Measurements from ENCODE around the gene RAB20. TPM values are rescaled to one million over a fixed set of nuclear protein-coding genes. Genes with fewer than 3 reads are reported as not detected.

RAB20 gene
- total RNA-seq, 2 experiments from 2014 or later: 3.9 to 4.2 TPM

DNA sequence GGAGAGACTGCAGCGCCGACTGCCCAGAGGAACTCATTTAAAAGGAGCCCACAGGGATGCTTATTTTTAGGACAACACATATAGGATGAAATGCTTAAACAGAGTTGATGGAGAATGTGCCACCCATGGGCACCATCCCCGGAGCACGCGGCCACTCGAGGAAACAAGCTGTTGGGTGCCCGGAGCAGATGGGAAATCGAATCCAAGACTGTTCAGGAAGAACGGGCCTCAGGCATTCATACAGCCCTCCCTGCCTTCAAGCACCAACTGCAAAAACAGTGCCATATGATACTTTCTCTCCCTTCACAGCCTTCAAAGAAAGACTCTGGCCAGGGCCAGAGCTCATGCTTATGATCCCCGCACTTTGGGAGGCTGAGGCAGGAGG is 40.2 kb downstream of the RAB20 start:
- ATAC-seq: no peak
- Mint-ChIP-seq H3K36me3 (ENCODE audit: low read depth) (no peaks in the 10 kb centered on the region), H3K9me3 (ENCODE audit: insufficient read depth) (no peaks in the 10 kb centered on the region), H3K27me3 (ENCODE audit: low read depth) (no peaks in the 10 kb centered on the region), H3K4me3 (no peak overlapping the region), H3K4me1 (ENCODE audit: low read depth) (peaks cover 33% of the 10 kb centered on the region), H3K27ac (no peak overlapping the region)
- CTCF ChIA-PET: no interaction called here
- POLR2A ChIA-PET: no interaction called here
- DNase-seq: no peak

DNA sequence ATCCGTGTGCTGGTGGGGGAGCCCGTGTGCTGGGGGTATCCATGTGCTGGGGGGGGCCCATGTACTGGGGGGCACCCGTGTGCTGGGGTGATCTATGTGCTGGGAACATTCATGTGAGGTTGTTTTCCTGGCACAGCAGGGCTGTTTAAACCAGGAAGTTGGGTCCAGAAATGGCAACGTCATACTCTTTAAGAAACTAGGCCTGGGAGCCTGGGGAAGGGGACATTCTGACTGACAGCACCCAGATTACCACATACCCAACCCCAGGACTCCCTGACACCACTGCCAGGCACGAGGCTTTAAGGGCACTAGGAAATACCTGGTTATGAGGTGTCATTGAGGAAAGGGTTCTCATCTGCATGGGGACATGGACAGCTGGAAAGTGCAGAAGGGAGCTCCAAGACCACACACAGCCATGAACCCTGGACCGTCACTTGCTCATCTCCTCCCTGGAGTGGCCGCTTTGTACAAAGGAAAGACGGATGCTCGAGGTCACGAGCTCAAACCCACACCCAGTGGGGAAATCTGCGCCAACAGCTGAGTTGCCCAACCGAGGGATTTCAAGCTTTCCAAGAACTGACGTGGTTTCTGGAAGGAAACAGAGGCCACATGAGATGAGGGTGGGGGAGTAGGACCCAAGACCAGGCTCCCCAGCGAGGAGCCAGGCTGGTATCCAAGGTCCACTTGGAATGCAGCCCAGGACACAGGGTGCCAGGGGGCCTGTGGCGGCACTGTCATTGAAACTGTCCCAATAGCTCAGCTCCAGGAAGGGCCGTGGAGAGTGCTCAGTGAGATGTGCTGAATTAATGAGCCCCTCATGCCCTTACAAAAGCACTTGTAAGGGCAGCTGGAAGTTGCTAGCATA is 40.9 kb downstream of the RAB20 start:
- DNase-seq (no peak), ATAC-seq (no peak)
- no peak overlapping the region for H3K4me3 Mint-ChIP-seq
- H3K36me3 Mint-ChIP-seq (ENCODE audit: low read depth): no peaks in the 10 kb centered on the region
- no peak overlapping the region for H3K27ac Mint-ChIP-seq
- H3K27me3 Mint-ChIP-seq (ENCODE audit: low read depth): no peaks in the 10 kb centered on the region
- ChIA-PET CTCF (no interaction called here), POLR2A (no interaction called here)
- H3K4me1 Mint-ChIP-seq (ENCODE audit: low read depth): peaks cover 32% of the 10 kb centered on the region
- H3K9me3 Mint-ChIP-seq (ENCODE audit: insufficient read depth): no peaks in the 10 kb centered on the region

DNA sequence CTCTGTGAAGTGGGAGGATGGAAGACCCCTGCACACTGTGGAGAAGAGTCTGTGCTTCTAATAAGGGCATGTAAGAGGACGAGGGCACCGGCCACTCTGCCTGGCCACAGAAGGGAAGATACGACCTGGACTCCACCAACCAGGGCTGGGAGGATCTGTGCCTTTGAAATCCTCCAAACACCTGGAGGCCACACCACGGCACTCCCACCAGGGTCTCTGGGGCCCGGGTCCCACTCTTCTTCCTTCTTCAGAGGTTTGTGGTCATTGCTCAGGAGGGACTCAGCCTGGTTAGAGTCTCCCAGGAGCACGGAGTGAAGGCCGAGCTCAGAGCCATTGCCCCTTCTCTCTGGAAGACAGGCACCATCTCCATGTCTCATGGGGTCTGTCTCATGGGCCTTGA is 42.0 kb downstream of the RAB20 start:
- peaks cover 24% of the 10 kb centered on the region for H3K4me1 Mint-ChIP-seq (ENCODE audit: low read depth)
- no peaks in the 10 kb centered on the region for H3K9me3 Mint-ChIP-seq (ENCODE audit: insufficient read depth)
- ATAC-seq: no peak
- no peaks in the 10 kb centered on the region for H3K27me3 Mint-ChIP-seq (ENCODE audit: low read depth)
- H3K27ac Mint-ChIP-seq: no peak overlapping the region
- no peak for DNase-seq
- no peak overlapping the region for H3K4me3 Mint-ChIP-seq
- ChIA-PET POLR2A (no interaction called here), CTCF (no interaction called here)
- no peaks in the 10 kb centered on the region for H3K36me3 Mint-ChIP-seq (ENCODE audit: low read depth)

DNA sequence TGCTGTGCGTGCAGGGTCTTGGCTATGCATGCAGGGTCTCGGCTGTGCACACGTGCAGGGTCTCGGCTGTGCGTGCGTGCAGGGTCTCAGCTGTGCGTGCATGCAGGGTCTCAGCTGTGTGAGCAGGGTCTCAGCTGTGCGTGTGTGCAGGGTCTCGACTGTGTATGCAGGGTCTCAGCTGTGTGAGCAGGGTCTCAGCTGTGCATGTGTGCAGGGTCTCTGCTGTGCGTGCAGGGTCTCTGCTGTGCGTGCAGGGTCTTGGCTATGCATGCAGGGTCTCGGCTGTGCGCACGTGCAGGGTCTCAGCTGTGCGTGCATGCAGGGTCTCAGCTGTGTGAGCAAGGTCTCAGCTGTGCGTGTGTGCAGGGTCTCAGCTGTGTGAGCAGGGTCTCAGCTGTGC is 42.5 kb downstream of the RAB20 start:
- H3K9me3 Mint-ChIP-seq (ENCODE audit: insufficient read depth): no peaks in the 10 kb centered on the region
- no peaks in the 10 kb centered on the region for H3K36me3 Mint-ChIP-seq (ENCODE audit: low read depth)
- no peak overlapping the region for H3K4me3 Mint-ChIP-seq
- no peak overlapping the region for H3K27ac Mint-ChIP-seq
- ChIA-PET POLR2A (no interaction called here), CTCF (no interaction called here)
- DNase-seq (no peak), ATAC-seq (no peak)
- H3K27me3 Mint-ChIP-seq (ENCODE audit: low read depth): no peaks in the 10 kb centered on the region
- peaks cover 20% of the 10 kb centered on the region for H3K4me1 Mint-ChIP-seq (ENCODE audit: low read depth)

DNA sequence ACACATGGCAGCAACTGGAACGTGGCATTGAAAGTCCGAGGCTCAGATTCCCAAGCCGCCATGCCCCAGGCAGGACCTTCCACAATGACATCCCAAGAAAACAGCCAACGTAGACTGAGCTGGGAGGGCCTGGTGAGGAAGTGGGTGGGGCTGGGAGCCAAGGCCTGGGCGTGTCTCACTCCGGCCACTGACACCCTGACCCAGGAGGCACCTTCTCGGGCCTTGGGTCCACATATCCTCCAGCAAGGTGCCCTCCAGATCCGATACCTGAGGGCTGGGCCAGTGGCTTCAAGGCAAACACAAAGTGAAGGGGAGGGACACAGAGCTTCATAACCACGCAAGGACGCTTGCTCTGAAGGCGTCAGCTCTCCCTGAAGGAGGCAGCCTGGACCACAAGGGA is 43.0 kb downstream of the RAB20 start:
- ChIA-PET CTCF (no interaction called here), POLR2A (no interaction called here)
- ATAC-seq (no peak), DNase-seq (no peak)
- H3K9me3 Mint-ChIP-seq (ENCODE audit: insufficient read depth): no peaks in the 10 kb centered on the region
- no peak overlapping the region for H3K4me3 Mint-ChIP-seq
- peaks cover 18% of the 10 kb centered on the region for H3K4me1 Mint-ChIP-seq (ENCODE audit: low read depth)
- H3K36me3 Mint-ChIP-seq (ENCODE audit: low read depth): no peaks in the 10 kb centered on the region
- no peak overlapping the region for H3K27ac Mint-ChIP-seq
- no peaks in the 10 kb centered on the region for H3K27me3 Mint-ChIP-seq (ENCODE audit: low read depth)

DNA sequence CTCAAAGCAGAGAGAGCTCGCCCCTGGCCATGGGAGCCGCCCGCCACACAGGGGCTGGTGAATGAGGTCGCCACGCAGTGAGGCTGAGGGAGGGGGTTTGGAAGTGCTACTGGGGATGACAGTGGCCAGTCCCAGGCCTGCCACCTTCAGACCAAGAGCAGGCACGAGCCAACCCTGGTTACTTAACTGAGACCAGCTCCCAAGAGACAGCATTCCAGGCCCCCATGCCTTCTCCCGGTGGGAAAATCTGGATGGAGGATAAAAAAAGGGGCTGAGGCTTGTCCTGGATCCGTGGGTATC is 43.3 kb downstream of the RAB20 start:
- H3K27me3 Mint-ChIP-seq (ENCODE audit: low read depth): no peaks in the 10 kb centered on the region
- ChIA-PET CTCF (no interaction called here), POLR2A (no interaction called here)
- no peaks in the 10 kb centered on the region for H3K36me3 Mint-ChIP-seq (ENCODE audit: low read depth)
- no peaks in the 10 kb centered on the region for H3K9me3 Mint-ChIP-seq (ENCODE audit: insufficient read depth)
- DNase-seq (no peak), ATAC-seq (no peak)
- H3K27ac Mint-ChIP-seq: no peak overlapping the region
- H3K4me3 Mint-ChIP-seq: no peak overlapping the region
- H3K4me1 Mint-ChIP-seq (ENCODE audit: low read depth): peaks cover 18% of the 10 kb centered on the region

DNA sequence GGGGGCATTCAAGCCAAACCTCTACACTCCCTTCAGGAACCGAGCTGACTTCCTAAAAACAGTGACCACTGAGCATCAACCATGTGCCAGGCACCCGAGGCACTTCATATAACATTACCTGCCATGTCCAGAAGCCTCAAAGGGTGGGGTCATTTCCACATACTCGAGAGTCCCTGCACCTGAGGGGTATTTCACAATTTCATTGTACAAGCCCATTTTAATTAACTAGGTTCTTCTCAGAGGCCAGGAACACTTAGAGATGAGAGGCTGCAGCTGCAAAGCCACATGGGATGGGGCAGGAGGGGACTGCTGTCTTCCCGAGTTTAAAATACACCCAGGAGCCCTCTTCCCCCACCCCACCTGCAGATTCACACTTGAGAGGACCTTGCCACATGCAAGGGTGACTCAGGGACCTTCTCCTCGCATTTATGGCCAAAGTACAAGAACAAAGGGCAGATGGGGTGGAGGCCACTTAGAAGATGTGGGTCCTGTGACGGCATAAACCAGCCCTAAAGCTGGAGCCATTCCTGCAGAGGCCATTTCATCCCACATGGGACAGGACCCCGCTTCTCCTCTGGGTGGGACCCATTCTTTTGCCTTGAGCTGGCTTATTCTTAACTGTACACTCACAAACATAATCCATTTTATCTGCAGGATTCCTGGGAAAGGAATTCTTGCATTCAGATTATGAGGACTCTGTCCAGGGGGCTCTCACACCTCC is 43.9 kb downstream of the RAB20 start:
- Mint-ChIP-seq H3K36me3 (ENCODE audit: low read depth) (no peaks in the 10 kb centered on the region), H3K27ac (no peak overlapping the region), H3K27me3 (ENCODE audit: low read depth) (no peaks in the 10 kb centered on the region), H3K9me3 (ENCODE audit: insufficient read depth) (no peaks in the 10 kb centered on the region), H3K4me1 (ENCODE audit: low read depth) (peaks cover 18% of the 10 kb centered on the region), H3K4me3 (no peak overlapping the region)
- no peak for ATAC-seq
- POLR2A ChIA-PET: no interaction called here
- DNase-seq: no peak
- CTCF ChIA-PET: interaction anchor here (0.7 kb wide), 1 partner anchor 15 kb away, joined by 3 read pairs; no protein-coding TSS in a partner anchor

DNA sequence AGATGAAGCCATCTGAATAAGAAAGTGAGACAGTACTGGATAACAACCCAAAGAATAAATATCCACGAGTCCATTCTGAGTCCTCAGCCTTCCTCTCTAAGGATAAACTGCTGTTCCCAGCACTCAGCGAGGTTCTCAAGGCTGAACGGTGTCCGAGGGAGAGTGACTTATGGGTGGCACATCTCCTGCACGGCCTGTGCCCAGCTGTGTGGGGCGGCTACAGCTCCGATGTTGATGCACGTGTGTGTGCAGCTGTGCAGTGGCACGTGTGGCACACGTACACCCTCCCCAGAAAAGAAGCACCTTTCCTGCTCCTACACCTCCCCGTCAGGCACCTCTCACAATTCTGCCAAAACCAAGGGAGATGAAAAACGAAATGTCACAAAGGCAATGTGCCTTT is 45.0 kb downstream of the RAB20 start:
- no peaks in the 10 kb centered on the region for H3K36me3 Mint-ChIP-seq (ENCODE audit: low read depth)
- no peaks in the 10 kb centered on the region for H3K9me3 Mint-ChIP-seq (ENCODE audit: insufficient read depth)
- no peak overlapping the region for H3K4me3 Mint-ChIP-seq
- no peak overlapping the region for H3K27ac Mint-ChIP-seq
- peaks cover 18% of the 10 kb centered on the region for H3K4me1 Mint-ChIP-seq (ENCODE audit: low read depth)
- CTCF ChIA-PET: interaction anchor here (0.7 kb wide), 1 partner anchor 16 kb away, joined by 3 read pairs; no protein-coding TSS in a partner anchor
- POLR2A ChIA-PET: no interaction called here
- ATAC-seq: no peak
- no peak for DNase-seq
- H3K27me3 Mint-ChIP-seq (ENCODE audit: low read depth): peaks cover 2% of the 10 kb centered on the region

DNA sequence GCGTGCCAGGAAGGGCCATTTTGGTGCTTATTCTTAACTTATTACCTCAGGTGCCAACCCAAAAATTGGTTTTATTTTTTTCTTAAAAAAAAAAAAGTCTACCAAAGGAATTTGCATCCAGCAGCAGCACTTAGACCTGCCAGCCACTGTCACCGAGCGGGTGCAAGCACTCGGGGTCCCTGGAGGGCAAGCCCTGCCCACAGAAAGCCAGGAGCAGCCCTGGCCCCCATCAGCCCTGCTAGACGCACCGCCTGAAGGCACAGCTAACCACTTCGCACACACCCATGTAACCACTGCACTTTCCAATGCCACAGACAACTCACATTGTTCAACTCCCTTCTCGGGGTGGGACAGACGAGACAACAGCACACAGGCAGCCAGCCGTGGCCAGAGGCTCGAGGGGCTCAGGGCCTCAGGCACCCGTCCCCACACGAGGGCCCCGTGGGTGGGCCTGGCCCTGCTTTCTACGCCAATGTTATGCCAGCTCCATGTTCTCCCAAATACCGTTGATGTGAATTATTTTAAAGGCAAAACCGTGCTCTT is 49.3 kb downstream of the RAB20 start:
- POLR2A ChIA-PET: no interaction called here

DNA sequence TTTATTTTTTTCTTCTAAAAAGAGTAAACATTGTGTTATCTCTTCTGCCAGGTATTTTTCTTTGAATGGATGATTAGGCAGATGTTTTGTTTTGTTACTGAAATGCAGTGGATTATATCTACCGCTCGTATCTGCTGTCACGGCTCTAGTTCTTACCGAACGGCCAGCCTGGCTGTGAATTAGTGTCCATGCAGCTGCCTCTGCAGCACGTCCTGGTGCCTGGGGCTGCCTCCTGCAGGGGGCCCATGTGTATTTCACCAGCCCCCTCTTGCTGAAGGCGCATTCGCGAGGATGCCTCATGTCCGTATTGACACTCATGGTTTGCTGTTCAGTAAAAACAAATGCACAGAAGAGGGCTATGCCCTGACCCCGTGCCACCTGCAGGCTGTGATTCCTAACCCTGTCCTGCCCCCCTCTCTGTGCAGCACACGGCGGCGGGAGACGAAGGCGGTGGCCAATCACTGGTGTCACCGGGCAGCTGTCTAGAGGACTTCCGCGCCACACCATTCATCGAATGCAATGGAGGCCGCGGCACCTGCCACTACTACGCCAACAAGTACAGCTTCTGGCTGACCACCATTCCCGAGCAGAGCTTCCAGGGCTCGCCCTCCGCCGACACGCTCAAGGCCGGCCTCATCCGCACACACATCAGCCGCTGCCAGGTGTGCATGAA is 49.9 kb downstream of the RAB20 start:
- Mint-ChIP-seq H3K27me3 (ENCODE audit: low read depth) (peaks cover 3% of the 10 kb centered on the region), H3K27ac (no peak overlapping the region), H3K9me3 (ENCODE audit: insufficient read depth) (no peaks in the 10 kb centered on the region), H3K4me3 (no peak overlapping the region), H3K4me1 (ENCODE audit: low read depth) (peaks cover 9% of the 10 kb centered on the region), H3K36me3 (ENCODE audit: low read depth) (no peaks in the 10 kb centered on the region)
- POLR2A ChIA-PET: no interaction called here
- no peak for ATAC-seq
- CTCF ChIA-PET: no interaction called here
- no peak for DNase-seq

More for the DNA sequence above, 49.3 kb downstream of the RAB20 start:
- no peak for DNase-seq
- Mint-ChIP-seq H3K27me3 (ENCODE audit: low read depth) (peaks cover 3% of the 10 kb centered on the region), H3K36me3 (ENCODE audit: low read depth) (no peaks in the 10 kb centered on the region), H3K4me3 (no peak overlapping the region), H3K9me3 (ENCODE audit: insufficient read depth) (no peaks in the 10 kb centered on the region), H3K4me1 (ENCODE audit: low read depth) (peaks cover 9% of the 10 kb centered on the region), H3K27ac (no peak overlapping the region)
- no peak for ATAC-seq
- CTCF ChIA-PET: no interaction called here

DNA sequence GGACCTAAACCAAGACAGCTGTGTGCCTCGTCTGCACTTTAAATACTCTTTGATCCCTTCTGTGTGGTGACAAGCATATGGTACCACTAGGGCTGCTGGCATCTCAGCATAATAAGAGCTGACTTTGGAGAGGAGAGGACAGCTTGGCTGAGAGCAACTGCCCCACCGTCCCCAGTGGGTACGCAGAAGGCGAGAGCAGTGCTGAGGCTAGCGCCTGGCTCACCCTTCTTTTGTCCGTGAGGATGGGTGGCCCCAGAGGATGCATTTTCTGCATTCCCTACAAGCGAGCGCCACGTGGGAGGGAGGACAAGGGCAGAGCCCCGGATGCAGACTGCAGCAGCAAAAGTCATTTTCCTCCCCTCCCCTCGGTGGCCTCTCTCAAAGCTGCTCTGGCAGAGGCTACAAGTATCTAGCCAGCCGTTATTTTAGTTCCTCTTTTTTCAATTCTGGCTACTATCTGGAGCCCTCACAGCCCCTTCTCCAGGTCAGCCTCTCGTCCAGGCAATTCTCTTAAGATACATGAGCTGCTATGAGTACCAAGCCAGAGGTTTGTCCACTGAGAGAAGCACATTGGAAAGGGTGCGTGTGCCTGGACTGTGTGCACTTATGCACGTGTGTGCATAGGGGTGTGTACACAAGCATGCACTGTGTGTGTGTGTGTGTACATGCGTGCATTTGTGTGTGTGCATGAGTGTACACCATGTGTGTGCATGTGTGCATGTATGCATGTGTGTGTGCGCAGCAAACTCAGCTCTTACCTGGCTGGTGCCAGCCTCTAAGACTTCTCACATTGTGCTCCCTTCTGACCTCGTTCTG is 51.3 kb downstream of the RAB20 start:
- peaks cover 2% of the 10 kb centered on the region for H3K4me1 Mint-ChIP-seq (ENCODE audit: low read depth)
- no peak for ATAC-seq
- no peak for DNase-seq
- H3K4me3 Mint-ChIP-seq: no peak overlapping the region
- H3K27me3 Mint-ChIP-seq (ENCODE audit: low read depth): peaks cover 3% of the 10 kb centered on the region
- ChIA-PET POLR2A (interaction anchor here (0.9 kb wide), 1 partner anchor 11 kb away, joined by 3 read pairs; no protein-coding TSS in a partner anchor), CTCF (no interaction called here)
- no peaks in the 10 kb centered on the region for H3K36me3 Mint-ChIP-seq (ENCODE audit: low read depth)
- H3K27ac Mint-ChIP-seq: no peak overlapping the region
- H3K9me3 Mint-ChIP-seq (ENCODE audit: insufficient read depth): no peaks in the 10 kb centered on the region
